Measurements from ENCODE around the gene DMC1.

GRCh38 chr22:38607680-38608079 lies 37.7 kb upstream of the DMC1 start:
- TF ChIP-seq CTCF (IDR thresholded peaks at IDR 0.05) = no peak
- TF ChIP-seq POLR2A (IDR thresholded peaks at IDR 0.05) = no peak

Data from ovary (tissue), 3 donors.